Panc1 (cell line): Measurements from ENCODE around the gene QPCT.

Source experiments
- CTCF ChIP-seq: fragments of 450-650 bp; IDR thresholded peaks from 2 replicates; pipeline ENCODE4 v1.5.1; 2017; ENCODE audit warnings: mild to moderate bottlenecking
- POLR2AphosphoS5 ChIP-seq: IDR thresholded peaks from 2 replicates; pipeline ENCODE4 v1.6.1; 2012; ENCODE audit warnings: mild to moderate bottlenecking, low read depth, low read length, moderate library complexity
- REST ChIP-seq, 2 experiments: IDR thresholded peaks; 2 replicates each; pipeline ENCODE4 v1.6.1; 2011 to 2012; ENCODE audit warnings: low read depth in 2 of 2, control low read depth in 1 of 2, low read length in 1 of 2, mild to moderate bottlenecking in 1 of 2, moderate library complexity in 1 of 2; ENCODE audit not compliant: insufficient read depth in 1 of 2

GRCh38 chr2:37418956-37419355, 74.5 kb downstream of the QPCT start:
- TF ChIP-seq CTCF, result no peak
- no peak for TF ChIP-seq REST (IDR thresholded peaks at IDR 0.05; ENCODE audit: insufficient read depth in 1 of 2, low read depth in 2 of 2, low read length in 1 of 2)
- no peak for TF ChIP-seq POLR2AphosphoS5
